ENCODE data around the gene SMAD6.

DNA sequence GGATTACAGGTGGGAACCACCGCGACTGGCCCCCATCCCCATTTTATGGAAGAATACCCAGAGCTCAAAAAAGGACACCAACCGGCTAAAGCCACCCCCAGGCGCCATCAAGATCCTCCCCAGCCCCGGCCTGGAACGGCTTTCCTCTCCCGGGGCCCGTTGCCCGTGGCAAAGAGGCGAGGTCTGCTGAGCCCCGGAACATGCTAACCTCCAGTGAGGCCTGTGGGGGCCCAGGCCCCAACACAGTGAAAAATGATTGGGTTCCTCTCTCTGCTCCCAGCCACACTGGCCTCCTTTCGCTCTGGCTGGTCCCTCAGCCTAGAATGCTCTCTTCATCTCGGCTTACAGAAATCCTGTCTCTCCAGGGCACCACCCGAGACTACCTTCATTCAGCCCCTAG, 46.5 kb upstream of the SMAD6 start:
- no peak for TF ChIP-seq BHLHE40 (IDR thresholded peaks at IDR 0.05; ENCODE audit: borderline replicate concordance in 1 of 2, low read depth in 2 of 2, low read length in 1 of 2)
- no peak for TF ChIP-seq JUND (IDR thresholded peaks at IDR 0.05; ENCODE audit: low read depth, low read length)
- TF ChIP-seq, protein P1, sequence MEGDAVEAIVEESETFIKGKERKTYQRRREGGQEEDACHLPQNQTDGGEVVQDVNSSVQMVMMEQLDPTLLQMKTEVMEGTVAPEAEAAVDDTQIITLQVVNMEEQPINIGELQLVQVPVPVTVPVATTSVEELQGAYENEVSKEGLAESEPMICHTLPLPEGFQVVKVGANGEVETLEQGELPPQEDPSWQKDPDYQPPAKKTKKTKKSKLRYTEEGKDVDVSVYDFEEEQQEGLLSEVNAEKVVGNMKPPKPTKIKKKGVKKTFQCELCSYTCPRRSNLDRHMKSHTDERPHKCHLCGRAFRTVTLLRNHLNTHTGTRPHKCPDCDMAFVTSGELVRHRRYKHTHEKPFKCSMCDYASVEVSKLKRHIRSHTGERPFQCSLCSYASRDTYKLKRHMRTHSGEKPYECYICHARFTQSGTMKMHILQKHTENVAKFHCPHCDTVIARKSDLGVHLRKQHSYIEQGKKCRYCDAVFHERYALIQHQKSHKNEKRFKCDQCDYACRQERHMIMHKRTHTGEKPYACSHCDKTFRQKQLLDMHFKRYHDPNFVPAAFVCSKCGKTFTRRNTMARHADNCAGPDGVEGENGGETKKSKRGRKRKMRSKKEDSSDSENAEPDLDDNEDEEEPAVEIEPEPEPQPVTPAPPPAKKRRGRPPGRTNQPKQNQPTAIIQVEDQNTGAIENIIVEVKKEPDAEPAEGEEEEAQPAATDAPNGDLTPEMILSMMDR (IDR thresholded peaks at IDR 0.05 in 2 of 3, conservative IDR thresholded peaks at IDR 0.05 in 1 of 3; ENCODE audit: control insufficient read depth in 2 of 3, extremely low read depth in 1 of 3, insufficient read depth in 1 of 3, low read depth in 3 of 3, low read length in 3 of 3), result no peak
- no peak for TF ChIP-seq TAF1 (IDR thresholded peaks at IDR 0.05; ENCODE audit: borderline replicate concordance, low read depth, low read length)
- TF ChIP-seq GATAD2B (conservative IDR thresholded peaks at IDR 0.05; ENCODE audit: low read depth), result no peak
- TF ChIP-seq POLR2AphosphoS2 (IDR thresholded peaks at IDR 0.05; ENCODE audit: low read depth, low read length), result no peak
- TF ChIP-seq NR2C1 (IDR thresholded peaks at IDR 0.05), result no peak

Data from GM12878 (cell line).